GM12865 (cell line): ENCODE measurements around the gene RBMS1.
"Not testable (repeated sequence)": the region's sequence is repeated elsewhere in the genome, so short reads cannot be mapped to it uniquely, and the experiment has no call there.

Experiments used
- DNase-seq: peaks from one replicate; pipeline ENCODE4 v3.0.0; 2010; ENCODE audit warnings: low read depth
- H3K4me3 ChIP-seq: 2 replicates; pipeline ENCODE4 v1.5.1; 2011; ENCODE audit warnings: mild to moderate bottlenecking, low read depth, low read length, control low read depth
- CTCF ChIP-seq: IDR thresholded peaks from 2 replicates; pipeline ENCODE4 v1.5.1; 2011; ENCODE audit warnings: low read length, control low read depth, low read depth, inconsistent platforms; ENCODE audit not compliant: insufficient read depth; ENCODE audit errors: missing control alignments

Gene RBMS1

DNA sequence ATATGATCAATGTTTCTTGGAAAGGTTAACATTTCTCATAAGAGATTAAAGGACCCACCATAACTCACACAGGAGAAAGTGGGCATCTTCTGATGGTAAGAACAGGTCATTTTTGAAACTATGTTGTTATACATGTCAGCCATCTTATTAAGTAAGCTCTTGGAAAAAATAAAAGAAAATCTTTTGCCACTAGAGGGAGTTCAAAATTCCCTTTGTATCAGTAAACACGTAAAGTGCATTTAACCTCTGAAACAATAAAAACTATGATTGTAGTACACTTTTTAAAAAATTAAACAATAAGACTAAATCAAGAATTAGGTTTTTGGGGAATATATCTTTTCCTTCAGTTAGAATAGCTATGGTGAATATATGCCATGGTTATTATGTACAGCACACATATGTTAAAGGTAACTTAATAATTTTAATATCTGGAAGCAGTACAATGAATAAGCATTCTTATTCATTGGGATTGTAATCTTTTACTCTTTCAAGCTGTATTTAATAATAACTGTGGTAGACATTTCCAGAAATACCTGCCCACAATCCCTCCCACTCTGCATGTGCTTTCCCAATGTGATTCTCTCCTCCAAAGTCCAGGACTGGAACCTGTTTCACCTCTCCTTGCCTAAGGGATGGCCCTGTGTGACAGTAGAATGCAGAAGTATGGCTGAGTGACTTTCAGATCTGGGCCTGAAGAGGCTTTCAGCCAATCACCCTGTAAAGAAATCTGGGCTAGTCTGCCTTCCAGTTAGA is 64.2 kb downstream of the RBMS1 start:
- peak; percentile 56 for DNase-seq
- peak; percentile 39 for TF ChIP-seq CTCF
- no peak overlapping the region for H3K4me3 ChIP-seq

GRCh38 chr2:160428405-160428763 is 65.2 kb downstream of the RBMS1 start:
- no peak for DNase-seq
- TF ChIP-seq CTCF = no peak
- no peak overlapping the region for H3K4me3 ChIP-seq

- TF ChIP-seq CTCF = no peak
- peak; percentile 50 for DNase-seq
Measured at GRCh38 chr2:160427629-160428404, 65.8 kb downstream of the RBMS1 start.

DNA sequence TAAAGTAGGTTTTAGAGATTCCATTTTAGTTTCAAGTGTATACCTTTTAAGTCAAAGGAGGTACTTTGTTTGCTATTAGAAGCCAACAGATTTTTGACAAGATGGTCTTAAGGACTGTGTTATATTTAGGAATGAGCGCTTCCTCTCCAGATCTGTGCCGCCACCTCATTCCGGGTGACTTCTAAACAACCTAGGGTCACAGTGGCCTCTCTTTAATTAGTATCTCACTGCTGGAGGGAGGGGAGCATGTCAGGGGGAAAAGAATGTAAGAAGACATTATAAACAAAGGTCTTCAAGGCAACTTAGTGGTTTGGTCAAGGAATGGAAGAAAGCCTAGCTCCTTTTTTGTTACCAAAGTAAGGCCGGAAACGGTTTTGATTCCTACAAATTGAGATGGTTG is 67.0 kb downstream of the RBMS1 start:
- no peak for TF ChIP-seq CTCF
- no peak for DNase-seq
- H3K4me3 ChIP-seq = no peak overlapping the region

More at GRCh38 chr2:160427629-160428404, 65.8 kb downstream of the RBMS1 start:
- H3K4me3 ChIP-seq = no peak overlapping the region; the same call in 1 of the 2 replicates

DNA sequence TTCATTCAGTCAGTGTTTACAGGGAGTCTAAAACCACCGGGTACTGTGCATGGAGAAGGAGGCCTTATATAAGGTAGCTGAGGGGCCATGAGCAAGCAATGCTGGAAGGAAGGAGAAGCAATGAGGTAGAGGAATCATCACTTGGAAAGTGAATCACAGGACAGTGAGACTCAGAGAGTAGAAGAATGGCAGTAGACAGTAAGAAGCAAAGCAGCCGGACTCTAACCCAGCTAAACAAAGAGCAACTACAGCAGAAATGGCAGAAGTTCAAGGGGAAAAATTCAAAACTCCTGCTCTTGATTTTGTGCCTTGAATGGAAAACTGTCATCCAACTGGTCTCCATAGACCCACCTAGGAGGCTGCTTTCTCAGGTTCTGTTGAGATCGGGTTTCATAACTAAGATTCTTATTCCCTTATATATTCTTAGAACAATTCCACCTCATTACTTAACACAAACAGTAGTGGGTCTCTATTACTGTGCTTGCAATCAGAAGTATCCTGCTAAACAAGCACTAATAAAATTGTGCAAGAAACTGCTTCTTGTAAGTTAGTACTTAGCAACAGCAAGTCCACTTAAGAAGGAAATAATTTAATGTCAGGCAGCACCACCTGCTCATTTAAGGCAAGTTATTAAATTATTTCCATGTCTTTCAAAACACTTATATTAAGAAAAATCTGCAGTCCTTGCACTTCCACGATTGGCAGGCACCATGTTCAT is 68.0 kb downstream of the RBMS1 start:
- no peak overlapping the region for H3K4me3 ChIP-seq
- TF ChIP-seq CTCF = no peak
- no peak for DNase-seq

DNA sequence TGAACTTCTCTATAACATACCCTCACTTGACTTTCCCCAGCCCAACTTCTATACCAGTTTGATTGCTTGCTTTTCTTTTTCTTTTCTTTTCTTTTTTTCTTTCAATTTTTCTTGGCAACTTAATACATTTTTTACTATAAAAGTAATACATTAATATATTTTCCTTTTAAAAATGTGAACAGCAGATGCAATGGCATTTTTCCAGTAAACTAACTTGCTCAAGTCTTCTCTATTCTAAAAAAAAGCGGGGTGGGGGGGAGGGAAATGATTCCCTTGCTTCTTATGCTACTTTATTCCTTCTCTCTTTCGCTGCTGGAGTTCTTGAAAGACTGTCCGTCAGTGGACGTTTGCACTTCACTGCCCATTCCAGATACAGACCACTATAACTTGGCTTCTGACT is 70.5 kb downstream of the RBMS1 start:
- H3K4me3 ChIP-seq = no peak overlapping the region
- TF ChIP-seq CTCF = no peak
- DNase-seq = no peak

DNA sequence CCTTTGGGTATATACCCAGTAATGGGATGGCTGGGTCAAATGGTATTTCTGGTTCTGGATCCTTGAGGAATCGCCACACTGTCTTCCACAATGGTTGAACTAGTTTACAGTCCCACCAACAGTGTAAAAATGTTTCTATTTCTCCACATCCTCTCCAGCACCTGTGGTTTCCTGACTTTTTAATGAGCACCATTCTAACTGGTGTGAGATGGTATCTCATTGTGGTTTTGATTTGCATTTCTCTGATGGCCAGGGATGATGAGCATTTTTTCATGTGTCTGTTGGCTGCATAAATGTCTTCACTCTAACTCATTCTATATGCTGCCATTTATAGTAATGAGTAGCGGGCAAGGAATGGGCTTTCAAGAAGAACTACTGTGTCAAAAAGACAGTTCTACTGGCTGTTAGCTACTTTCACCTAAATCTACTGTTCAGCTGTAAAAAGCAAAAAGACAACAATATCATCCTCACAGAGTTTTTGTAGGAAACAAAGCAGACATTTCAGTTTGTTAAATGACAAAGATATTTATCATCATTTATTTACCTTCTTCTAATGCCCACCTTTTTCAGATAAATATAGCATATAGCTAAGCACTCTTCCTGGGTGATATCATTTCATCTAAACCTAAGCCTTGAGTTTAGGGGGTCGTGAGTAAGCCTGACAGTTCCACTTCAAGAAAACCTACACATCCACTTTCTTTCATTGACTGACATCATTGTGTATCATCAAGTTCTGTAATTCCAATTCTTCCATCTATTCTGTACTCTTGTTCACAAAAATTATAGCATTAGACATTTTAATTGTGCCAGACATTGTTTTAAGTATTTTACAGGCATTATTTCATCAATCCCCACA is 71.7 kb downstream of the RBMS1 start:
- not testable (repeated sequence) for DNase-seq

More for the DNA sequence above, 71.7 kb downstream of the RBMS1 start:
- not testable (repeated sequence) for H3K4me3 ChIP-seq
